ENCODE measurements around the gene CHAT. TPM values are rescaled to one million over a fixed set of nuclear protein-coding genes. Genes with fewer than 3 reads are reported as not detected.

The CHAT gene
- total RNA-seq, 2 donors from 2014 or later = 0.16 to 1.2 TPM

- no peaks in the 10 kb centered on the region for H3K4me1 ChIP-seq
- H3K36me3 ChIP-seq = no peaks in the 10 kb centered on the region
- no peaks in the 10 kb centered on the region for H3K9me3 ChIP-seq
- no peak for DNase-seq
- no peak overlapping the region for H3K4me3 ChIP-seq
- intact Hi-C loops (cut with DNase I) = no loop called here
- no peaks in the 10 kb centered on the region for H3K27me3 ChIP-seq
- no peak overlapping the region for H3K27ac ChIP-seq
- TF ChIP-seq, protein P1, sequence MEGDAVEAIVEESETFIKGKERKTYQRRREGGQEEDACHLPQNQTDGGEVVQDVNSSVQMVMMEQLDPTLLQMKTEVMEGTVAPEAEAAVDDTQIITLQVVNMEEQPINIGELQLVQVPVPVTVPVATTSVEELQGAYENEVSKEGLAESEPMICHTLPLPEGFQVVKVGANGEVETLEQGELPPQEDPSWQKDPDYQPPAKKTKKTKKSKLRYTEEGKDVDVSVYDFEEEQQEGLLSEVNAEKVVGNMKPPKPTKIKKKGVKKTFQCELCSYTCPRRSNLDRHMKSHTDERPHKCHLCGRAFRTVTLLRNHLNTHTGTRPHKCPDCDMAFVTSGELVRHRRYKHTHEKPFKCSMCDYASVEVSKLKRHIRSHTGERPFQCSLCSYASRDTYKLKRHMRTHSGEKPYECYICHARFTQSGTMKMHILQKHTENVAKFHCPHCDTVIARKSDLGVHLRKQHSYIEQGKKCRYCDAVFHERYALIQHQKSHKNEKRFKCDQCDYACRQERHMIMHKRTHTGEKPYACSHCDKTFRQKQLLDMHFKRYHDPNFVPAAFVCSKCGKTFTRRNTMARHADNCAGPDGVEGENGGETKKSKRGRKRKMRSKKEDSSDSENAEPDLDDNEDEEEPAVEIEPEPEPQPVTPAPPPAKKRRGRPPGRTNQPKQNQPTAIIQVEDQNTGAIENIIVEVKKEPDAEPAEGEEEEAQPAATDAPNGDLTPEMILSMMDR (IDR thresholded peaks at IDR 0.05) = no peak
- no peak overlapping the region for H3K9ac ChIP-seq (ENCODE audit: low read depth in 2 of 2, low read length in 2 of 2)
Measured at GRCh38 chr10:49649936-49650723, 36.3 kb downstream of the CHAT start.

- intact Hi-C loops (cut with DNase I) = no loop called here
- H3K36me3 ChIP-seq = no peaks in the 10 kb centered on the region
- no peaks in the 10 kb centered on the region for H3K27me3 ChIP-seq
- no peak overlapping the region for H3K4me3 ChIP-seq
- H3K4me1 ChIP-seq = no peaks in the 10 kb centered on the region
- TF ChIP-seq, protein P1 (IDR thresholded peaks at IDR 0.05) = no peak
- H3K9ac ChIP-seq (ENCODE audit: low read depth in 2 of 2, low read length in 2 of 2) = no peak overlapping the region
- DNase-seq = no peak
- H3K27ac ChIP-seq = no peak overlapping the region
- H3K9me3 ChIP-seq = no peaks in the 10 kb centered on the region
Measured at GRCh38 chr10:49650724-49651034, 36.8 kb downstream of the CHAT start.

DNA sequence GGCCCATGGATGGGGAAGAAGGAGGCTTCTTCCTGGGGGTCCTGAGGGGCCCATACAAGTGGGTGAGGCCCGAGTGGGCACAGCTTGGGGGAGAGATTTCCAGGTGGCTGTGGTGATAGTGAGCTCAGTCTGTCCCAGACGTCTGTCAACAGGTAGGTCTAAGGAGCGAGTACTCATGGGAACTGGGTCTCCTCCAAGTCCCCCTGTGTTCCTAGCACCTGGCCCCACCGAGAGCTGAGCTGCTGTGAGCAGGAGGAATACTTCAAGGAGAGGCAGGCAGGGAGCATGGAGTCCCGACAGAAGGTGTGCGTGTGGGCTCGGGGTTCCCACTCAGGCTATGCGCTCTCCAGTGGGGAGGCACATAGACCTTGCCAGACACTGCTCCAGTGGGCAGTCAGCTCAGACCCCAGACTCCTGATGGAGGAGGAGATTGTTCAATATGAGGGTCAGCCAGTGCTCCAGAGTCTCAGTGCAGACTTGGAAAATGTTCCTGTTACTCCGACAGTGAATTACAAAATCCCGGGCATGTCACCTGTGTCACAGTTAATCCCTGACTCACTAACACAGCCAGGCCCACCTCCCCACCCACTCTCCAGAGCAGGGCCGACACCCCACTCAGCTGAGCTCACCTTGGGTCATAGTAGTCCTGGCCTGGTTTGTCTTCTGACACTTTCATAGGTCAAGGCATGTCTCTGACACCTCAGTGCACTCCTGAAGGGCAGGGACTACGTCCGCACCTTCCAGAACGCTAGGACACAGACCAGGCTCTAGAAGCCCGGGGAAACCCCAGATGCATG lies 37.4 kb downstream of the CHAT start:
- TF ChIP-seq, protein P1 (IDR thresholded peaks at IDR 0.05) = no peak
- H3K4me1 ChIP-seq = no peaks in the 10 kb centered on the region
- no peaks in the 10 kb centered on the region for H3K27me3 ChIP-seq
- no peak overlapping the region for H3K9ac ChIP-seq (ENCODE audit: low read depth in 2 of 2, low read length in 2 of 2)
- no peak overlapping the region for H3K27ac ChIP-seq
- H3K36me3 ChIP-seq = no peaks in the 10 kb centered on the region
- intact Hi-C loops (cut with DNase I) = no loop called here
- H3K9me3 ChIP-seq = no peaks in the 10 kb centered on the region
- no peak for DNase-seq
- H3K4me3 ChIP-seq = no peak overlapping the region

- intact Hi-C loops (cut with DNase I) = no loop called here
- Histone ChIP-seq H3K4me1 (no peaks in the 10 kb centered on the region), H3K9me3 (no peaks in the 10 kb centered on the region), H3K9ac (ENCODE audit: low read depth in 2 of 2, low read length in 2 of 2) (no peak overlapping the region), H3K27ac (no peak overlapping the region), H3K4me3 (no peak overlapping the region), H3K36me3 (no peaks in the 10 kb centered on the region), H3K27me3 (no peaks in the 10 kb centered on the region)
- TF ChIP-seq, protein P1 (IDR thresholded peaks at IDR 0.05) = no peak
- no peak for DNase-seq
Measured at GRCh38 chr10:49651917-49652316, 38.1 kb downstream of the CHAT start.

DNA sequence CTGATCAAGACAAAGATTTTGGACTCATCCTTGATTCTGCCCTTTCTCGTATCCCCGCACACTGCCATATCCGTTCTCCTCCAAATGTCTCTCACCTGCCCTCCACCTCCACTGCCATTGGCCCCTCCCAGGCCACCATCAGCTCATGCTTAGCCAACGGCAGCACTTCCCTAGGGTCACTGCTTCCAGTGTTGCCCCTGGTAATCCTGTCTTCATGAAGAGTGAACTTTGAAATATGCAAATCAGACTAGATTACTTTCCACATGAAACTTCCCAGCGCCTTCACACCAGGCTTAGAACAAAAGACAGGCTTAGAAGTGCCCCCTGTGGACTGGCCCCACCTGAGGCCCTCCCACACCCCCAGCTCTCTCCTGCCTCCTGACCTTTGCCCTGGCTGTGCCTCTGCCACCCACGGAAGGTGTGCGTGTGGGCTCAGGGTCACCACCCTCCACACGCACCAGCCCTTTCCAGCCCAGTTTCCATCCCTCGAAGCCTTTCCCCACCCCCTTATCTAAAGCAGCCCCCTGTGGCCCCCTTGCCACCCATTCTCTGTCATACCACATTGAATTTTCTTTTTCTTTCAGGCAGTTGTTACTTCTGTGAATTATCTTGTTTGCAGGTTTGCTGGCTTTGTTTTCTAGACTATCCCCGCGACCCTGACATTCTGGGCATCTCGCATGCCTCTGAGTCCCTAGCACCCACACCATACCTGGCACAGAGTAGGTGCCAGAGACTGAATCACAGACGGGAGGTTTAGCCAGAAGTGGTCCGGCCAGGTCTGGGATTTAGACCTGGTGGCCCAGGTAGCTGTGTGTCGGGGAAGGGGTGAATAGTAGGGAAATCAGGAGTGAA lies 38.8 kb downstream of the CHAT start:
- intact Hi-C loops (cut with DNase I) = no loop called here
- H3K4me3 ChIP-seq = no peak overlapping the region
- H3K9me3 ChIP-seq = no peaks in the 10 kb centered on the region
- no peak overlapping the region for H3K9ac ChIP-seq (ENCODE audit: low read depth in 2 of 2, low read length in 2 of 2)
- TF ChIP-seq, protein P1 (IDR thresholded peaks at IDR 0.05) = no peak
- DNase-seq = no peak
- H3K27me3 ChIP-seq = no peaks in the 10 kb centered on the region
- H3K4me1 ChIP-seq = no peaks in the 10 kb centered on the region
- H3K36me3 ChIP-seq = no peaks in the 10 kb centered on the region
- H3K27ac ChIP-seq = no peak overlapping the region

All from colonic mucosa (tissue), 4 donors.